AG09309 (cell line): ENCODE measurements around the gene BAIAP2L2.

Experiments
- DNase-seq: peaks from one replicate; pipeline ENCODE4 v3.0.0-alpha.2; 2010; ENCODE audit warnings: low read depth
- H3K4me3 ChIP-seq: 2 replicates; pipeline ENCODE4 v1.5.1; 2011; ENCODE audit warnings: mild to moderate bottlenecking, low read depth, low read length, moderate library complexity; ENCODE audit not compliant: control insufficient read depth
- CTCF ChIP-seq: IDR thresholded peaks from 2 replicates; pipeline ENCODE4 v1.5.1; 2011; ENCODE audit warnings: mild to moderate bottlenecking, low read depth, low read length, inconsistent platforms; ENCODE audit not compliant: insufficient read depth, control insufficient read depth; ENCODE audit errors: missing control alignments

The BAIAP2L2 gene

GRCh38 chr22:38112381-38112780 is 1.9 kb upstream of the BAIAP2L2 start:
- H3K4me3 ChIP-seq, result no peak overlapping the region
- DNase-seq, result no peak
- no peak for TF ChIP-seq CTCF

- H3K4me3 ChIP-seq, result no peak overlapping the region
- DNase-seq, result no peak
- TF ChIP-seq CTCF, result no peak
These were observed 1.5 kb upstream of the BAIAP2L2 start for GRCh38 chr22:38111925-38112355.

GRCh38 chr22:38110863-38111852 is 674 bp upstream of the BAIAP2L2 start:
- no peak for DNase-seq
- no peak for TF ChIP-seq CTCF

GRCh38 chr22:38109371-38110001 is 998 bp downstream of the BAIAP2L2 start:
- H3K4me3 ChIP-seq, result no peak overlapping the region
- no peak for DNase-seq
- no peak for TF ChIP-seq CTCF

More at GRCh38 chr22:38110863-38111852, 674 bp upstream of the BAIAP2L2 start:
- H3K4me3 ChIP-seq, result no peak overlapping the region

- no peak for DNase-seq
- no peak overlapping the region for H3K4me3 ChIP-seq
These were observed 1.7 kb downstream of the BAIAP2L2 start for GRCh38 chr22:38108561-38109319.

More at GRCh38 chr22:38108561-38109319, 1.7 kb downstream of the BAIAP2L2 start:
- no peak for TF ChIP-seq CTCF
